ENCODE measurements around the gene STAC3.

Gene STAC3

DNA sequence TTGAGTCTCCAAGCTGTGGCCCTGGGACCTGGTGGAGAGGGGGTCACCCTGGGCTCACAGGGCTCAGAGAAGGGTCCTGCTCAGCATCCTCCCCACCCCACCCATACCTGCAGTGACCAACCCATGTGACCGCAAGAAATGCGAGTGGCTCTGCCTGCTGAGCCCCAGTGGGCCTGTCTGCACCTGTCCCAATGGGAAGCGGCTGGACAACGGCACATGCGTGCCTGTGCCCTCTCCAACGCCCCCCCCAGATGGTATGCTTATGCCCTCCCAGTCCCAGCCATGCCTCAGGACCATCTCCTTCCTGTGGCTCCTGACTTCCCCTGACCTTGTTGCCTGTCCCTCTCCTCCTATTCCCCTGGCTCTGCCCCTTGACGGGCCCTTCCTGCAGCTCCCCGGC, 41.1 kb downstream of the STAC3 start:
- in situ Hi-C loops (cut with HindIII; ENCODE audit: low sequenced_read_pairs), result no loop called here
- no peak for DNase-seq (ENCODE audit: low read depth, low spot score)
- TF ChIP-seq, protein P1, sequence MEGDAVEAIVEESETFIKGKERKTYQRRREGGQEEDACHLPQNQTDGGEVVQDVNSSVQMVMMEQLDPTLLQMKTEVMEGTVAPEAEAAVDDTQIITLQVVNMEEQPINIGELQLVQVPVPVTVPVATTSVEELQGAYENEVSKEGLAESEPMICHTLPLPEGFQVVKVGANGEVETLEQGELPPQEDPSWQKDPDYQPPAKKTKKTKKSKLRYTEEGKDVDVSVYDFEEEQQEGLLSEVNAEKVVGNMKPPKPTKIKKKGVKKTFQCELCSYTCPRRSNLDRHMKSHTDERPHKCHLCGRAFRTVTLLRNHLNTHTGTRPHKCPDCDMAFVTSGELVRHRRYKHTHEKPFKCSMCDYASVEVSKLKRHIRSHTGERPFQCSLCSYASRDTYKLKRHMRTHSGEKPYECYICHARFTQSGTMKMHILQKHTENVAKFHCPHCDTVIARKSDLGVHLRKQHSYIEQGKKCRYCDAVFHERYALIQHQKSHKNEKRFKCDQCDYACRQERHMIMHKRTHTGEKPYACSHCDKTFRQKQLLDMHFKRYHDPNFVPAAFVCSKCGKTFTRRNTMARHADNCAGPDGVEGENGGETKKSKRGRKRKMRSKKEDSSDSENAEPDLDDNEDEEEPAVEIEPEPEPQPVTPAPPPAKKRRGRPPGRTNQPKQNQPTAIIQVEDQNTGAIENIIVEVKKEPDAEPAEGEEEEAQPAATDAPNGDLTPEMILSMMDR (IDR thresholded peaks at IDR 0.05; ENCODE audit: low read depth, low read length), result no peak
- no peak overlapping the region for H3K4me3 ChIP-seq (ENCODE audit: low read depth, low read length)

DNA sequence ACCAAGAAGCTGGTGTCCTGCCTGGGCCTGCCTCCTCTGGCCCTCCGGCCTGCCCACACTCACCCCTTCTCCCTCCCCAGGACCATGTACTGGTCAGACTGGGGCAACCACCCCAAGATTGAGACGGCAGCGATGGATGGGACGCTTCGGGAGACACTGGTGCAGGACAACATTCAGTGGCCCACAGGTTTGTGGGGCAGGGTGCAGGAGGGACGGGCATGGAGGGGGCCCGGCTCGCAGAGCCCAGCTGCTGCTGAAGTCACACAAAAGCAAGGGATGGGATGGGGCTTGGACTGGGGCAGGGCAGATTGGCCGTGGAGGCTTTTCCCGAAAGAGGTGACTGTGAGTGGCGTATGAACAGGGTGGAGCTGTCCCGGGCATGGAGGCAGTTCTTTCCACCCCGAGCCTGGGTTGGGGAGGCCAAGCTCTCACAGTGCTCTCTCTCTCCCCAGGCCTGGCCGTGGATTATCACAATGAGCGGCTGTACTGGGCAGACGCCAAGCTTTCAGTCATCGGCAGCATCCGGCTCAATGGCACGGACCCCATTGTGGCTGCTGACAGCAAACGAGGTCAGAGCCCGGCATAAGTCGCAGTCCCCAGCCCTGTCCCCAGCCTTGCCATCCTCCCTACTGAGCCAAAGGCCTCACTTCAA, 42.2 kb downstream of the STAC3 start:
- DNase-seq (ENCODE audit: low read depth, low spot score), result no peak
- TF ChIP-seq, protein P1 (IDR thresholded peaks at IDR 0.05; ENCODE audit: low read depth, low read length), result no peak
- H3K4me3 ChIP-seq (ENCODE audit: low read depth, low read length), result no peak overlapping the region
- in situ Hi-C loops (cut with HindIII; ENCODE audit: low sequenced_read_pairs), result no loop called here

DNA sequence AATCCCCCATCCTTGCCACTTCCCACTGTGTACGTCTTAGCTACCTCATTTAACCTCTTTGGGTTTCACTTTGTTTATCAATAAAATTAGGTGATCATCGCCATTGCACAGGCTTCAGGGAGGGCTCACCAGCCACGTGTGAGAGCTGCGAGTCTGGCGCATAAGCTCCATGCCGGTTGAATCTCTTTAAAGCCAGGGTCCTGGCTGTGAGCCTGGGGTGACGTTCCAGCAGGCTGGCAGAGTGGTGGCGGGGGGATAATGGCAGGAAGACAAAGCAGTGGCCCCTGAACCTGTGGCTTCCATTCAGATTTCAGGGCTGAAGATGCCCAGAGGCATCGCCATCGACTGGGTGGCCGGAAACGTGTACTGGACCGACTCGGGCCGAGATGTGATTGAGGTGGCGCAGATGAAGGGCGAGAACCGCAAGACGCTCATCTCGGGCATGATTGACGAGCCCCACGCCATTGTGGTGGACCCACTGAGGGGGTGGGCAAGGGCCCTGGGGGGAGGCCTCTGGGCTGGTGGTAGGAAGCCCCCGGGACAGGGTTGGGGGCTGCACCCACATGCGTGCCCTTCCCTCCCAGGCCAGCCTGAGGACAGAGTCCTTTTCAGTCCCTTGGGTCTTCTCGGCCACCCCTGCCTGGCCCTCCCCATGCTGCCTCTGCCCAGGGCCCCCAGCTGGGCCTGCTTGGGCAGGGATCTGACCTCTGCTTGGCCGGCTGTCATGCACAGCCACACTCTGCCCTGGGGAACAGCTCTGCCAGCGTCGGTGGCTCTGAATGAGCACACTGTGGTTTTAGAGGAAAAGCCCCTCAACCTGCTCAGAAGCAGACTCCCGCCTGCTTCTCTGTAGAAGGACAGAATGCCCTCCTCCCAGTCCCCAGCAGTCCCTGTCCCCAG, 43.0 kb downstream of the STAC3 start:
- no peak overlapping the region for H3K4me3 ChIP-seq (ENCODE audit: low read depth, low read length)
- in situ Hi-C loops (cut with HindIII; ENCODE audit: low sequenced_read_pairs), result no loop called here
- DNase-seq (ENCODE audit: low read depth, low spot score), result no peak
- TF ChIP-seq, protein P1 (IDR thresholded peaks at IDR 0.05; ENCODE audit: low read depth, low read length), result no peak

DNA sequence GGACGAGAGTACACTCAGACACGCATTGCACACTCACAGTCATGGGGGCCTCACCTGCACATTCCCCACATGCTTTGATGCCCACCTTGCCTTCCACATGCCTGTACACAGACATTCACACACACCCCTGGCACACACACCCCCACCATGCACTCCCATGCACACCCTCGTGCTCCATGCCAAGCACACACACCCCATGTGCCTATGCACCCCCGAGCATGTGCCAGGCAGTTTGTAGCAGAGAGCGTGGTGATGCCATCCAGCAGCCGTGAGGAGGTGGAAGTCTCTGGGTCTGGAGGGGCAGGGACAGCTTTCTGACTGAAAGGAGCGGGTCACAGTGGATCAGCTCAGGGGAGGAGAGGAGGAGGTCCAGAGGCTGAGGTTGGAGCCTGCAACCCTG, 45.1 kb downstream of the STAC3 start:
- DNase-seq (ENCODE audit: low read depth, low spot score), result no peak
- TF ChIP-seq, protein P1 (IDR thresholded peaks at IDR 0.05; ENCODE audit: low read depth, low read length), result no peak
- H3K4me3 ChIP-seq (ENCODE audit: low read depth, low read length), result no peak overlapping the region
- in situ Hi-C loops (cut with HindIII; ENCODE audit: low sequenced_read_pairs), result no loop called here

DNA sequence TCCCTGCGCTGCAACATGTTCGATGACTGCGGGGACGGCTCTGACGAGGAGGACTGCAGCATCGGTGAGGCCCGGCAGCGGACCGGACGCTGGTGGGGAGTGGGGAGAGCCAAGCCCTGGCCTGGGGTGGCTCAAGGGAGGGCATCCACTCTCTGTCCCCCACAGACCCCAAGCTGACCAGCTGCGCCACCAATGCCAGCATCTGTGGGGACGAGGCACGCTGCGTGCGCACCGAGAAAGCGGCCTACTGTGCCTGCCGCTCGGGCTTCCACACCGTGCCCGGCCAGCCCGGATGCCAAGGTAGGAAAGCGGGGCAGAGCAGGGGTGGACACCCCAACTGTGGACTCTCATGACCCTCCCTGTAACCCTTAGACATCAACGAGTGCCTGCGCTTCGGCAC, 45.8 kb downstream of the STAC3 start:
- in situ Hi-C loops (cut with HindIII; ENCODE audit: low sequenced_read_pairs), result no loop called here
- no peak for DNase-seq (ENCODE audit: low read depth, low spot score)
- no peak overlapping the region for H3K4me3 ChIP-seq (ENCODE audit: low read depth, low read length)
- TF ChIP-seq, protein P1 (IDR thresholded peaks at IDR 0.05; ENCODE audit: low read depth, low read length), result no peak

DNA sequence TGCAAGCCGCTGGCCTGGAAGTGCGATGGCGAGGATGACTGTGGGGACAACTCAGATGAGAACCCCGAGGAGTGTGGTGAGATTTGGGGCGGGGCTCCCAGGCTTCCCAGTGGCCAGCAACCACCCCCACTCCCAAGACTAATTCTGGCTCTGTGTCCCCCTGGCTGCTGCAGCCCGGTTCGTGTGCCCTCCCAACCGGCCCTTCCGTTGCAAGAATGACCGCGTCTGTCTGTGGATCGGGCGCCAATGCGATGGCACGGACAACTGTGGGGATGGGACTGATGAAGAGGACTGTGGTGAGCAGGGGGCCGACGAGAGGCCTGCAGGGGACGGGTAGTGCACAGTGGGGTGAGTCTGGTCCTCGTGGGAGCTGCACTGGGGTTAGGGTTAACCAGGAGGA, 46.5 kb downstream of the STAC3 start:
- in situ Hi-C loops (cut with HindIII; ENCODE audit: low sequenced_read_pairs), result no loop called here
- no peak overlapping the region for H3K4me3 ChIP-seq (ENCODE audit: low read depth, low read length)
- TF ChIP-seq, protein P1 (IDR thresholded peaks at IDR 0.05; ENCODE audit: low read depth, low read length), result no peak
- DNase-seq (ENCODE audit: low read depth, low spot score), result no peak

Measured in astrocyte of the spinal cord (primary cell).